HCT116 (cell line): ENCODE measurements around the gene PLCB1. TPM values are rescaled to one million over a fixed set of nuclear protein-coding genes. Genes with fewer than 3 reads are reported as not detected.

Source experiments
- ATAC-seq: fragments of 200-7000 bp; cut with Tn5 transposase; 2 replicates; pipeline ENCODE4 v1.9.1; 2020; ENCODE audit warnings: mild to moderate bottlenecking, moderate library complexity
- BruUV-seq: library from RNA; stranded (reverse); fragments of 400-500 nt; replicated peaks from 2 replicates; lab custom pipeline; 2021; lab: Mats Ljungman, UMichigan
- CTCF ChIA-PET: fragments of 300-600 bp; sonication (Branson Sonifier 250); formaldehyde crosslinking; loops from one replicate; lab custom pipeline; 2021; ENCODE audit warnings: antibody characterized with exemption; lab: Charles Lee
- POLR2A ChIA-PET: fragments of 300-600, 350-600 bp; sonication (Branson Sonifier 250); formaldehyde crosslinking; loops from one replicate; lab custom pipeline; 2021; ENCODE audit warnings: antibody characterized with exemption; lab: Charles Lee
- RAD21 ChIA-PET, 2 experiments: fragments of 300-600 bp; sonication (Branson Sonifier 250); formaldehyde crosslinking; loops; one replicate each; lab custom pipeline; 2023; ENCODE audit warnings: low total read pairs in 2 of 2; ENCODE audit not compliant: uncharacterized antibody in 2 of 2, unreplicated experiment in 2 of 2, low non-redundant PET in 1 of 2; lab: Charles Lee
- DNase-seq: peaks from one replicate; pipeline ENCODE4 v3.0.0-alpha.2; 2010; ENCODE audit warnings: low read depth, low spot score
- H2AFZ ChIP-seq: fragments of 200-600 bp; shearing (Covaris generic), sonication (generic); 2 replicates; pipeline ENCODE4 v1.6.1; 2017; ENCODE audit warnings: low read depth, mixed run types, mixed read lengths, antibody characterized with exemption, low read length; ENCODE audit not compliant: poor library complexity, severe bottlenecking
- H3K27ac ChIP-seq: 2 replicates; pipeline ENCODE4 v1.5.1; 2012; ENCODE audit warnings: low read depth, low read length
- H3K27me3 ChIP-seq: fragments of 200-600 bp; sonication (generic); 2 replicates; pipeline ENCODE4 v1.6.1; 2016; ENCODE audit warnings: mixed run types, low read length, mixed read lengths; ENCODE audit not compliant: insufficient read depth
- H3K36me3 ChIP-seq, 2 experiments: fragments of 200-500 bp in 1 of 2; fragments of 200-600 bp in 1 of 2; sonication (Bioruptor generic) in 1 of 2; sonication (generic) in 1 of 2; 2 replicates each; pipeline versions ENCODE4 v1.5.1 to v1.6.1; 2014 to 2016; ENCODE audit warnings: low read length in 2 of 2, inconsistent platforms in 1 of 2, mixed read lengths in 1 of 2, mixed run types in 1 of 2; ENCODE audit not compliant: insufficient read depth in 2 of 2, control insufficient read depth in 1 of 2
- H3K4me1 ChIP-seq, 2 experiments: fragments of 200-600 bp in 1 of 2; sonication (generic) in 1 of 2; 2 replicates each; pipeline versions ENCODE4 v1.5.1 to v1.6.1; 2012 to 2017; ENCODE audit warnings: low read length in 2 of 2, inconsistent platforms in 1 of 2, mild to moderate bottlenecking in 1 of 2, mixed read lengths in 1 of 2, mixed run types in 1 of 2, moderate library complexity in 1 of 2; ENCODE audit not compliant: insufficient read depth in 2 of 2, control insufficient read depth in 1 of 2
- H3K4me2 ChIP-seq: fragments of 200-600 bp; sonication (generic); 2 replicates; pipeline ENCODE4 v1.6.1; 2017; ENCODE audit warnings: mixed run types, low read length, mixed read lengths
- H3K4me3 ChIP-seq, 2 experiments: fragments of 200-600 bp in 1 of 2; sonication (generic) in 1 of 2; replicated peaks in 1 of 2; 2 replicates each; pipeline ENCODE4 v1.5.1; 2011 to 2016; ENCODE audit warnings: low read length in 2 of 2, control low read depth in 1 of 2, low read depth in 1 of 2, mild to moderate bottlenecking in 1 of 2, mixed read lengths in 1 of 2, mixed run types in 1 of 2
- H3K79me2 ChIP-seq: fragments of 200-600 bp; sonication (generic); 2 replicates; pipeline ENCODE4 v1.6.1; 2017; ENCODE audit warnings: mild to moderate bottlenecking, mixed run types, low read length, moderate library complexity, mixed read lengths; ENCODE audit not compliant: insufficient read depth
- H3K9ac ChIP-seq: fragments of 200-600 bp; sonication (generic); 2 replicates; pipeline ENCODE4 v1.6.1; 2016; ENCODE audit warnings: low read length, mixed read lengths
- H3K9me2 ChIP-seq: fragments of 200-600 bp; sonication (generic), shearing (Covaris generic); 2 replicates; pipeline ENCODE4 v1.6.1; 2017; ENCODE audit warnings: mixed run types, mild to moderate bottlenecking, moderate library complexity; ENCODE audit not compliant: insufficient read depth
- H3K9me3 ChIP-seq, 2 experiments: fragments of 200-500 bp in 1 of 2; fragments of 200-600 bp in 1 of 2; sonication (Bioruptor generic) in 1 of 2; sonication (generic) in 1 of 2; 2 replicates each; pipeline ENCODE4 v1.6.1; 2014 to 2017; ENCODE audit warnings: low read length in 2 of 2, mixed read lengths in 2 of 2, inconsistent platforms in 1 of 2, low read depth in 1 of 2, mild to moderate bottlenecking in 1 of 2, mixed run types in 1 of 2, moderate library complexity in 1 of 2; ENCODE audit not compliant: control insufficient read depth in 1 of 2, insufficient read depth in 1 of 2
- H4K20me1 ChIP-seq: fragments of 200-600 bp; sonication (generic), shearing (Covaris generic); 2 replicates; pipeline ENCODE4 v1.6.1; 2017; ENCODE audit warnings: mixed run types, mild to moderate bottlenecking, moderate library complexity; ENCODE audit not compliant: insufficient read depth
- CBX3 ChIP-seq: IDR thresholded peaks from 2 replicates; pipeline ENCODE4 v1.6.1; 2012; ENCODE audit warnings: low read depth
- CEBPB ChIP-seq: IDR thresholded peaks from 2 replicates; pipeline ENCODE4 v1.6.1; 2012; ENCODE audit warnings: low read depth
- CTCF ChIP-seq, 3 experiments: fragments of 200-600 bp in 1 of 3; sonication (generic) in 1 of 3; IDR thresholded peaks in 2 of 3; conservative IDR thresholded peaks in 1 of 3; 2 replicates each; pipeline ENCODE4 v1.5.1; 2012 to 2017; ENCODE audit warnings: low read depth in 2 of 3, low read length in 2 of 3, antibody characterized with exemption in 1 of 3, borderline replicate concordance in 1 of 3, control low read depth in 1 of 3, mild to moderate bottlenecking in 1 of 3, mixed read lengths in 1 of 3, mixed run types in 1 of 3, moderate library complexity in 1 of 3; ENCODE audit not compliant: insufficient read depth in 1 of 3
- EGR1 ChIP-seq: IDR thresholded peaks from 2 replicates; pipeline ENCODE4 v1.6.1; 2012; ENCODE audit warnings: low read depth
- ELF1 ChIP-seq: IDR thresholded peaks from 2 replicates; pipeline ENCODE4 v1.6.1; 2012; ENCODE audit warnings: low read depth, borderline replicate concordance
- EZH2phosphoT487 ChIP-seq: fragments of 200-600 bp; IDR thresholded peaks from 2 replicates; pipeline ENCODE4 v1.6.1; 2018; ENCODE audit warnings: antibody characterized with exemption, borderline replicate concordance
- JUND ChIP-seq: IDR thresholded peaks from 2 replicates; pipeline ENCODE4 v1.6.1; 2012
- MAX ChIP-seq: IDR thresholded peaks from 2 replicates; pipeline ENCODE4 v1.6.1; 2012
- POLR2A ChIP-seq: IDR thresholded peaks from 2 replicates; pipeline ENCODE4 v1.7.0; 2011; ENCODE audit warnings: borderline replicate concordance; ENCODE audit not compliant: insufficient read depth, insufficient read length; ENCODE audit errors: extremely low read depth
- POLR2AphosphoS5 ChIP-seq: IDR thresholded peaks from 2 replicates; pipeline ENCODE4 v1.6.1; 2011; ENCODE audit warnings: mild to moderate bottlenecking, low read depth, low read length, moderate library complexity
- RAD21 ChIP-seq: IDR thresholded peaks from 2 replicates; pipeline ENCODE4 v1.6.1; 2012; ENCODE audit warnings: low read depth, mild to moderate bottlenecking
- SIN3A ChIP-seq: IDR thresholded peaks from 2 replicates; pipeline ENCODE4 v1.6.1; 2012; ENCODE audit warnings: low read depth
- SP1 ChIP-seq: IDR thresholded peaks from 2 replicates; pipeline ENCODE4 v1.6.1; 2012; ENCODE audit warnings: low read depth
- SRF ChIP-seq: IDR thresholded peaks from 2 replicates; pipeline ENCODE4 v1.6.1; 2012; ENCODE audit warnings: low read depth
- TCF7L2 ChIP-seq: IDR thresholded peaks from 2 replicates; pipeline ENCODE4 v1.7.0; 2011; ENCODE audit warnings: borderline replicate concordance, inconsistent platforms; ENCODE audit not compliant: insufficient read depth, insufficient read length; ENCODE audit errors: extremely low read depth
- YY1 ChIP-seq: IDR thresholded peaks from 2 replicates; pipeline ENCODE4 v1.6.1; 2011; ENCODE audit warnings: low read length, low read depth, moderate library complexity, mild to moderate bottlenecking; ENCODE audit not compliant: insufficient replicate concordance; ENCODE audit errors: extremely low read depth
- ZBTB33 ChIP-seq: IDR thresholded peaks from 2 replicates; pipeline ENCODE4 v1.6.1; 2011; ENCODE audit warnings: mild to moderate bottlenecking, low read length, moderate library complexity; ENCODE audit not compliant: insufficient replicate concordance; ENCODE audit errors: extremely low read depth
- ZFX ChIP-seq: fragments of 450-650 bp; IDR thresholded peaks from 2 replicates; pipeline ENCODE4 v1.6.1; 2017
- ZNF274 ChIP-seq: fragments of 200-500 bp; sonication (Bioruptor generic); IDR thresholded peaks from 2 replicates; pipeline ENCODE4 v1.6.1; 2014; ENCODE audit warnings: mild to moderate bottlenecking, low read depth, low read length, inconsistent platforms
- intact Hi-C: fragments of 100-400 bp; cut with micrococcal nuclease; formaldehyde crosslinking; loops from 2 replicates; pipeline ENCODE4 v1.10.0; 2022
- total RNA-seq: library from RNA; stranded (reverse); gene quantifications from one replicate; pipeline ENCODE4 v1.2.1, GENCODE V29; 2021; ENCODE audit not compliant: unreplicated experiment

The PLCB1 gene
- total RNA-seq, 1 experiment from 2014 or later: 15.8 TPM

GRCh38 chr20:8635048-8635572 lies 503.0 kb downstream of the PLCB1 start:
- Histone ChIP-seq H3K4me2 (no peak overlapping the region), H3K9me3 (no peaks in the 10 kb centered on the region), H4K20me1 (no peaks in the 10 kb centered on the region), H2AFZ (no peak overlapping the region), H3K36me3 (no peaks in the 10 kb centered on the region), H3K79me2 (no peaks in the 10 kb centered on the region), H3K4me3 (no peak overlapping the region), H3K27me3 (no peaks in the 10 kb centered on the region), H3K4me1 (no peaks in the 10 kb centered on the region), H3K9me2 (no peaks in the 10 kb centered on the region), H3K27ac (no peak overlapping the region), H3K9ac (no peak overlapping the region)
- DNase-seq (no peak), ATAC-seq (no peak)
- CTCF ChIA-PET: no interaction called here
- intact Hi-C loops: no loop called here
- BruUV-seq: no TSS peak
- RAD21 ChIA-PET: no interaction called here
- TF ChIP-seq ZNF274: no peak
- no peak for TF ChIP-seq POLR2AphosphoS5
- no peak for TF ChIP-seq ELF1
- TF ChIP-seq EZH2phosphoT487: no peak
- TF ChIP-seq JUND: no peak
- TF ChIP-seq YY1: no peak
- no peak for TF ChIP-seq POLR2A
- TF ChIP-seq ZFX: no peak
- no peak for TF ChIP-seq SP1
- no peak for TF ChIP-seq MAX
- TF ChIP-seq EGR1: no peak
- TF ChIP-seq SIN3A: no peak
- TF ChIP-seq TCF7L2: no peak
- POLR2A ChIA-PET: no interaction called here

GRCh38 chr20:8635837-8636236 lies 503.8 kb downstream of the PLCB1 start:
- intact Hi-C loops: no loop called here
- ChIA-PET CTCF (no interaction called here), POLR2A (no interaction called here), RAD21 (no interaction called here)
- no TSS peak for BruUV-seq
- Histone ChIP-seq H3K9me3 (no peaks in the 10 kb centered on the region), H2AFZ (no peak overlapping the region), H3K27me3 (no peaks in the 10 kb centered on the region), H3K9ac (no peak overlapping the region), H3K4me3 (no peak overlapping the region), H4K20me1 (no peaks in the 10 kb centered on the region), H3K79me2 (no peaks in the 10 kb centered on the region), H3K27ac (no peak overlapping the region), H3K4me1 (no peaks in the 10 kb centered on the region), H3K9me2 (no peaks in the 10 kb centered on the region), H3K36me3 (no peaks in the 10 kb centered on the region), H3K4me2 (no peak overlapping the region)
- ATAC-seq (no peak), DNase-seq (no peak)
- TF ChIP-seq SIN3A (no peak), ZNF274 (no peak), CBX3 (no peak), EZH2phosphoT487 (no peak), ZBTB33 (no peak), ELF1 (no peak), CTCF (IDR thresholded peaks at IDR 0.05 in 2 of 3, conservative IDR thresholded peaks at IDR 0.05 in 1 of 3; ENCODE audit: borderline replicate concordance in 1 of 3, insufficient read depth in 1 of 3, low read depth in 2 of 3, low read length in 2 of 3) (no peak), POLR2A (no peak), SRF (no peak), JUND (no peak), SP1 (no peak), CEBPB (no peak), RAD21 (no peak)
